Retinal pigment epithelial cell (primary cell): Measurements from ENCODE around the gene OR6C6.
"Not testable (repeated sequence)": the region's sequence is repeated elsewhere in the genome, so short reads cannot be mapped to it uniquely, and the experiment has no call there.

Experiments
- DNase-seq: peaks from one replicate; pipeline ENCODE4 v3.0.0-alpha.2; 2010; ENCODE audit warnings: low read depth
- H3K4me3 ChIP-seq: 2 replicates; pipeline ENCODE4 v1.5.1; 2011; ENCODE audit warnings: mild to moderate bottlenecking, low read length, control low read depth, moderate library complexity
- CTCF ChIP-seq: conservative IDR thresholded peaks from 2 replicates; pipeline ENCODE4 v1.5.1; 2011; ENCODE audit warnings: low read depth, low read length, control low read depth, inconsistent platforms

The OR6C6 gene

GRCh38 chr12:55296469-55296868 lies at the start of gene OR6C6:
Gene OR6C6, minus strand, starts transcription at chr12:55296569. Its CDS starts 1,337 bp downstream, at chr12:55295232.
- no peak within 1 kb of the TSS for H3K4me3 ChIP-seq
- no peak for DNase-seq
- no peak for TF ChIP-seq CTCF

- DNase-seq = no peak
- H3K4me3 ChIP-seq = no peak overlapping the region
- no peak for TF ChIP-seq CTCF
Measured at GRCh38 chr12:55336002-55336401, 39.6 kb upstream of the OR6C6 start.

GRCh38 chr12:55330446-55330845 lies 34.1 kb upstream of the OR6C6 start, which contains the start of gene OR6C3:
Gene OR6C3, plus strand, starts transcription at chr12:55330746. Its CDS starts 955 bp downstream, at chr12:55331701.
- no peak for TF ChIP-seq CTCF
- DNase-seq = no peak
- no peak within 1 kb of the TSS for H3K4me3 ChIP-seq

- DNase-seq, H3K4me3 ChIP-seq: not testable (repeated sequence)
Measured at GRCh38 chr12:55325801-55326200, 29.4 kb upstream of the OR6C6 start.

GRCh38 chr12:55320201-55320600 lies 23.8 kb upstream of the OR6C6 start:
- H3K4me3 ChIP-seq = no peak overlapping the region
- no peak for DNase-seq
- TF ChIP-seq CTCF = no peak

GRCh38 chr12:55314043-55314442 lies 17.7 kb upstream of the OR6C6 start, which contains the start of gene OR6C1:
Gene OR6C1, plus strand, starts transcription at chr12:55314343. Its CDS starts 6,257 bp downstream, at chr12:55320600.
- no peak for TF ChIP-seq CTCF
- DNase-seq = no peak

GRCh38 chr12:55289999-55290398 lies 6.4 kb downstream of the OR6C6 start:
- no peak overlapping the region for H3K4me3 ChIP-seq
- no peak for DNase-seq
- no peak for TF ChIP-seq CTCF

More at GRCh38 chr12:55314043-55314442, 17.7 kb upstream of the OR6C6 start, which contains the start of gene OR6C1:
- no peak within 1 kb of the TSS for H3K4me3 ChIP-seq
